Kidney epithelial cell (primary cell): ENCODE results near the gene RAB20. TPM values are rescaled to one million over a fixed set of nuclear protein-coding genes. Genes with fewer than 3 reads are reported as not detected.

Source experiments
- DNase-seq: peaks from one replicate; pipeline ENCODE4 v3.0.0-alpha.2; 2010; ENCODE audit warnings: low read depth
- H3K27me3 ChIP-seq: 2 replicates; pipeline ENCODE4 v1.6.0; 2011; ENCODE audit warnings: low read length; ENCODE audit not compliant: control insufficient read depth, insufficient read depth
- H3K36me3 ChIP-seq: 2 replicates; pipeline ENCODE4 v1.5.1; 2011; ENCODE audit warnings: low read length; ENCODE audit not compliant: control insufficient read depth, insufficient read depth
- H3K4me3 ChIP-seq: 2 replicates; pipeline ENCODE4 v1.5.1; 2011; ENCODE audit warnings: low read depth, mild to moderate bottlenecking, control low read depth, low read length
- total RNA-seq: library from RNA; depleted of rRNA; stranded (reverse); fragments of >200 nt; gene quantifications from 2 replicates; pipeline ENCODE4 v1.2.3, GENCODE V29; 2015
- TF ChIP-seq, protein P1 (sequence below): IDR thresholded peaks from 2 replicates; pipeline ENCODE4 v1.5.1; 2011; ENCODE audit warnings: mild to moderate bottlenecking, moderate library complexity, low read length, control low read depth, inconsistent platforms; ENCODE audit not compliant: insufficient read depth, poor library complexity, severe bottlenecking

Gene RAB20
- total RNA-seq, 1 donor from 2014 or later, result 7.4 TPM

DNA sequence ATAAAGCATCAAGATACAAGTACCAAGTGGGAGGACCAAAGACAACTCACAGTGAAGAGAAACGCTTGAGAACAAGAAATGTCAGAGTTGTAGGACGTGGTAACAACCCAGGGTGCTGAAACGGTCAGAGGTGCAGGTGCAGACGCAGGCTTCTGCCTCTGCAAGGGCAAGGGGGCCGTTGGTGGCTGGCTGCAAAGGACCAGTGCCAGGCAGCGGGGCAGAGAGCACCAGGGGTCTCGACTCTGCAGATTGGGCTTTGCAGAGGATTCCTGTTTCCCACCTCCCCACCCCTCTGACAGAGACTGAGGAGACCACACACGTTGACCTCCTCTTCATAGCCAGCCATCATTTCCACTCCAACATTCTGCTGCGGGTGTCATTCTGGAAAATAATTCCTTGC lies 38.3 kb downstream of the RAB20 start:
- no peak overlapping the region for H3K4me3 ChIP-seq
- H3K36me3 ChIP-seq, result no peaks in the 10 kb centered on the region
- TF ChIP-seq, protein P1, sequence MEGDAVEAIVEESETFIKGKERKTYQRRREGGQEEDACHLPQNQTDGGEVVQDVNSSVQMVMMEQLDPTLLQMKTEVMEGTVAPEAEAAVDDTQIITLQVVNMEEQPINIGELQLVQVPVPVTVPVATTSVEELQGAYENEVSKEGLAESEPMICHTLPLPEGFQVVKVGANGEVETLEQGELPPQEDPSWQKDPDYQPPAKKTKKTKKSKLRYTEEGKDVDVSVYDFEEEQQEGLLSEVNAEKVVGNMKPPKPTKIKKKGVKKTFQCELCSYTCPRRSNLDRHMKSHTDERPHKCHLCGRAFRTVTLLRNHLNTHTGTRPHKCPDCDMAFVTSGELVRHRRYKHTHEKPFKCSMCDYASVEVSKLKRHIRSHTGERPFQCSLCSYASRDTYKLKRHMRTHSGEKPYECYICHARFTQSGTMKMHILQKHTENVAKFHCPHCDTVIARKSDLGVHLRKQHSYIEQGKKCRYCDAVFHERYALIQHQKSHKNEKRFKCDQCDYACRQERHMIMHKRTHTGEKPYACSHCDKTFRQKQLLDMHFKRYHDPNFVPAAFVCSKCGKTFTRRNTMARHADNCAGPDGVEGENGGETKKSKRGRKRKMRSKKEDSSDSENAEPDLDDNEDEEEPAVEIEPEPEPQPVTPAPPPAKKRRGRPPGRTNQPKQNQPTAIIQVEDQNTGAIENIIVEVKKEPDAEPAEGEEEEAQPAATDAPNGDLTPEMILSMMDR, result no peak
- DNase-seq, result no peak
- H3K27me3 ChIP-seq, result no peaks in the 10 kb centered on the region

DNA sequence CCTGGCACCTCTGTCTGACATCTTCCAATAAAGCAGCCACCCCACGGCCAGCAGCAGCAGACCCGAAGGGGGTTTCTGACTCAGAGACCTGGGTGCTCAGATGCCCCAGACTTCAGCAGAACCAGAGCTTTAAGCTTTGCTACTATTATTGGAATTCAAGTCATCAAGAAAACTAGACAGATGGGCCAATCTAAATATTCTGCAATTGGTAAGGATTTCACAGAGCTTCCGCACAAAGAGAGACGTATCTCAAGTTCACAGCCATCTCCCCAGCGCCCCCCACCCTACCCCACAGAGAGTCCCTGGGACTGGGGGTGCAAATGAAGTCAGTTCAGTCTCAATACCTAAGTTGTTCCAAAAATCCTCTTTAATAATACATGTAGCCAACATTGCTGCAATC lies 38.8 kb downstream of the RAB20 start:
- Histone ChIP-seq H3K36me3 (no peaks in the 10 kb centered on the region), H3K27me3 (no peaks in the 10 kb centered on the region), H3K4me3 (no peak overlapping the region)
- DNase-seq, result no peak
- TF ChIP-seq, protein P1, result no peak

DNA sequence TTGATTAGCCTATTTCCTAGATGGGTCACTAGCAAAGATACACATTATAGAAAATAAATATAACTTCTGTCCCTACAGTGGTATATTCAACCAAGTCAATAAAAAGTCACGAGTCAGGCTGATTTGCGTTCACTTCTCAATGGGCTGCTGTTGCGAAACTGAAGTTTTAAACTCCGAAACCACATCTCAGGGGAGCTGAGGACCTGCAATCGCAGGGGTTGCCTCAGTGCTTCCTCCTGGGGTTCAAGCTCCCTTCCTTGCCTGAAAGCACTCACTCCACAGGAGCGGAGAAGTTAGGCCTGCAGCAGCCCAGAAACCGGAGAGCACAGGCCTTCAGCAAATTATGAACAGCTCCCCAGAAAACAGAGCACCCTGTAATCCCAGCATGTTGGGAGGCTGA lies 39.6 kb downstream of the RAB20 start:
- no peak for DNase-seq
- Histone ChIP-seq H3K4me3 (no peak overlapping the region), H3K27me3 (no peaks in the 10 kb centered on the region), H3K36me3 (no peaks in the 10 kb centered on the region)
- TF ChIP-seq, protein P1, result no peak

DNA sequence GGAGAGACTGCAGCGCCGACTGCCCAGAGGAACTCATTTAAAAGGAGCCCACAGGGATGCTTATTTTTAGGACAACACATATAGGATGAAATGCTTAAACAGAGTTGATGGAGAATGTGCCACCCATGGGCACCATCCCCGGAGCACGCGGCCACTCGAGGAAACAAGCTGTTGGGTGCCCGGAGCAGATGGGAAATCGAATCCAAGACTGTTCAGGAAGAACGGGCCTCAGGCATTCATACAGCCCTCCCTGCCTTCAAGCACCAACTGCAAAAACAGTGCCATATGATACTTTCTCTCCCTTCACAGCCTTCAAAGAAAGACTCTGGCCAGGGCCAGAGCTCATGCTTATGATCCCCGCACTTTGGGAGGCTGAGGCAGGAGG lies 40.2 kb downstream of the RAB20 start:
- Histone ChIP-seq H3K4me3 (no peak overlapping the region), H3K36me3 (no peaks in the 10 kb centered on the region), H3K27me3 (no peaks in the 10 kb centered on the region)
- TF ChIP-seq, protein P1, result no peak
- no peak for DNase-seq

DNA sequence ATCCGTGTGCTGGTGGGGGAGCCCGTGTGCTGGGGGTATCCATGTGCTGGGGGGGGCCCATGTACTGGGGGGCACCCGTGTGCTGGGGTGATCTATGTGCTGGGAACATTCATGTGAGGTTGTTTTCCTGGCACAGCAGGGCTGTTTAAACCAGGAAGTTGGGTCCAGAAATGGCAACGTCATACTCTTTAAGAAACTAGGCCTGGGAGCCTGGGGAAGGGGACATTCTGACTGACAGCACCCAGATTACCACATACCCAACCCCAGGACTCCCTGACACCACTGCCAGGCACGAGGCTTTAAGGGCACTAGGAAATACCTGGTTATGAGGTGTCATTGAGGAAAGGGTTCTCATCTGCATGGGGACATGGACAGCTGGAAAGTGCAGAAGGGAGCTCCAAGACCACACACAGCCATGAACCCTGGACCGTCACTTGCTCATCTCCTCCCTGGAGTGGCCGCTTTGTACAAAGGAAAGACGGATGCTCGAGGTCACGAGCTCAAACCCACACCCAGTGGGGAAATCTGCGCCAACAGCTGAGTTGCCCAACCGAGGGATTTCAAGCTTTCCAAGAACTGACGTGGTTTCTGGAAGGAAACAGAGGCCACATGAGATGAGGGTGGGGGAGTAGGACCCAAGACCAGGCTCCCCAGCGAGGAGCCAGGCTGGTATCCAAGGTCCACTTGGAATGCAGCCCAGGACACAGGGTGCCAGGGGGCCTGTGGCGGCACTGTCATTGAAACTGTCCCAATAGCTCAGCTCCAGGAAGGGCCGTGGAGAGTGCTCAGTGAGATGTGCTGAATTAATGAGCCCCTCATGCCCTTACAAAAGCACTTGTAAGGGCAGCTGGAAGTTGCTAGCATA lies 40.9 kb downstream of the RAB20 start:
- Histone ChIP-seq H3K36me3 (no peaks in the 10 kb centered on the region), H3K4me3 (no peak overlapping the region), H3K27me3 (no peaks in the 10 kb centered on the region)
- TF ChIP-seq, protein P1, result no peak
- DNase-seq, result no peak

DNA sequence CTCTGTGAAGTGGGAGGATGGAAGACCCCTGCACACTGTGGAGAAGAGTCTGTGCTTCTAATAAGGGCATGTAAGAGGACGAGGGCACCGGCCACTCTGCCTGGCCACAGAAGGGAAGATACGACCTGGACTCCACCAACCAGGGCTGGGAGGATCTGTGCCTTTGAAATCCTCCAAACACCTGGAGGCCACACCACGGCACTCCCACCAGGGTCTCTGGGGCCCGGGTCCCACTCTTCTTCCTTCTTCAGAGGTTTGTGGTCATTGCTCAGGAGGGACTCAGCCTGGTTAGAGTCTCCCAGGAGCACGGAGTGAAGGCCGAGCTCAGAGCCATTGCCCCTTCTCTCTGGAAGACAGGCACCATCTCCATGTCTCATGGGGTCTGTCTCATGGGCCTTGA lies 42.0 kb downstream of the RAB20 start:
- DNase-seq, result no peak
- H3K36me3 ChIP-seq, result no peaks in the 10 kb centered on the region
- no peaks in the 10 kb centered on the region for H3K27me3 ChIP-seq
- TF ChIP-seq, protein P1, result no peak
- H3K4me3 ChIP-seq, result no peak overlapping the region
